ENCODE measurements around the gene COPE. TPM values are rescaled to one million over a fixed set of nuclear protein-coding genes. Genes with fewer than 3 reads are reported as not detected.

The COPE gene
- total and polyA plus RNA-seq, 2 of the 8 experiments (the other 6 are each of a cell fraction or from before 2014, with no cell fraction given): 178 to 356 TPM

DNA sequence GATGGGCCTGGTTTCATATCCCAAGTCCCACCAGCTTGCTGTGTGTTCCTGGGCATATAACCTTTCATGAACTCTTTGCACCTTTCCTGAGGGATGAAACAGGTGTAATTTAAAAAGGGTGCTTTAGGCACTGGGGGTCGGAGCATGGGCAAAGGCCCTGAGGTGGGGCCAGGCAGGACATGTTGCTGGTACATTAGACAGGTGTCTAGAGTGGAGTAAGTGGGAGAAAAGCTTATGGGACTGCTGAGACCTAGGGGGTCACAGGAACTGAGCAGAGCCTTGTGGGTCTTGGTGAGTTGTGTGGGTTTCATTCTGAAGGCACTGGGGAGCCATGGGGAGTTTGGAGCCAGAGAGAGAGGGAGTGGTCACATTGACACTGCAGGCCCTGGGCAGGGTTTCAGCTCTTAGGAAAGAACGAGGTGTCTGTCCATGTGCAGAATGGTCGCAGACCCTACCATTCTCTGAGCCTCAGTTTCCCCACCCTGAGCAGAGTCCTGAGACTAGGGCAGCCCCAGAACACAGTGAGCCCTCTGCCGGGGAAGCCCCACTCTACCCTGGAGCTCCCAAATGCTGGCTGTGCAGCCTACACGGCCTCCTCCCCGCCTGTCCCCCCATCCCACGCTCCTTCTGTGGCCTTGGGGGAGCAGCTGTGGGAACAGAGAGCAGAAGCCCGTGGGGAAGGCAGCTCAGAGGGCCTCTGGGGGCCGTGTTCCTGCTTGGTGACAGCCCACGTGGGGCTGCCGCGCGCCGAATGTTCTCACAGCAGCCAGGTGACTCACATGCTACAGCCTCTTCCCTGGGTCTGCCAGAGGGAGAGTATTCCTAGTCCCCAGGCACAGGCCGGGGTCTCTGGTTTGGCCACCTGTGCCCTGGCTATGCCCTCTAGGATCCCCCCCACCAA, 29.1 kb upstream of the COPE start:
- Histone ChIP-seq H4K8ac (ENCODE audit: extremely low read depth, insufficient read depth, low read length) (no peak overlapping the region), H3K56ac (replicated peaks; ENCODE audit: insufficient read length, low read depth, low read length) (no peak overlapping the region), H3K18ac (ENCODE audit: extremely low read depth, low read length) (no peak overlapping the region), H3K14ac (ENCODE audit: insufficient read length) (no peak overlapping the region), H4K20me1 (replicated peaks in 1 of 2; ENCODE audit: control insufficient read depth in 1 of 2, insufficient read depth in 2 of 2, low read length in 2 of 2) (no peaks in the 10 kb centered on the region), H4K91ac (replicated peaks; ENCODE audit: insufficient read length, low read length) (no peak overlapping the region), H2BK20ac (ENCODE audit: low read length) (no peak overlapping the region), H3K79me2 (ENCODE audit: control insufficient read depth in 1 of 2, insufficient read depth in 2 of 2, low read length in 2 of 2) (no peaks in the 10 kb centered on the region), H3K9ac (replicated peaks in 1 of 4; ENCODE audit: extremely low read depth in 1 of 4, low read depth in 3 of 4, low read length in 3 of 4) (no peak overlapping the region), H2BK15ac (ENCODE audit: low read length) (no peak overlapping the region), H2AFZ (ENCODE audit: low read length) (no peak overlapping the region), H3K23me2 (ENCODE audit: low read depth, low read length) (no peaks in the 10 kb centered on the region), H2BK120ac (replicated peaks; ENCODE audit: low read depth, low read length) (no peak overlapping the region), H3K4me3 (ENCODE audit: extremely low read depth in 1 of 4, insufficient read depth in 2 of 4, low read depth in 3 of 4, low read length in 4 of 4) (no peak overlapping the region), H3K23ac (ENCODE audit: insufficient read length) (no peak overlapping the region), H3K4me2 (ENCODE audit: insufficient read depth in 1 of 2, low read depth in 2 of 2, low read length in 2 of 2) (no peak overlapping the region), H3K27ac (ENCODE audit: low read depth, low read length) (no peak overlapping the region), H3K4ac (replicated peaks; ENCODE audit: insufficient read length, low read depth, low read length) (no peak overlapping the region), H3K27me3 (replicated peaks in 1 of 4; ENCODE audit: control insufficient read depth in 3 of 4, extremely low read depth in 1 of 4, insufficient read depth in 3 of 4, low read length in 3 of 4) (no peaks in the 10 kb centered on the region), H3K9me3 (ENCODE audit: insufficient read depth in 2 of 2, low read depth in 1 of 2, low read length in 1 of 2) (no peaks in the 10 kb centered on the region), H2AK5ac (ENCODE audit: low read depth, low read length) (no peak overlapping the region), H3K4me1 (replicated peaks in 1 of 4; ENCODE audit: control insufficient read depth in 3 of 4, insufficient read depth in 4 of 4, low read length in 3 of 4) (no peaks in the 10 kb centered on the region), H2BK5ac (ENCODE audit: low read depth, low read length) (no peak overlapping the region), H3K79me1 (ENCODE audit: low read depth, low read length) (no peaks in the 10 kb centered on the region), H4K5ac (ENCODE audit: insufficient read length, low read depth, low read length) (no peak overlapping the region), H3K36me3 (ENCODE audit: control insufficient read depth in 2 of 4, insufficient read depth in 4 of 4, low read length in 3 of 4) (0 out of 8 replicates have a peak, but pooled peaks cover 0 to 5% (median 0%) of the 10 kb centered on the region in 4 experiments), H2BK12ac (ENCODE audit: low read depth, low read length) (peak overlapping the region; percentile 27; the same call in 1 of the 2 replicates)
- FAIRE-seq: no peak
- ChIA-PET CTCF (ENCODE audit: partially characterized antibody) (interaction anchor here (0.5 to 2.0 kb wide), 8 partner anchors 9 to 1811 kb away, joined by 3 to 11 read pairs (median 4); partner anchors contain the start of genes COPE and DDX49), POLR2A (ENCODE audit: partially characterized antibody) (interaction anchor here (0.5 to 2.3 kb wide), 7 partner anchors 8 to 21 kb away, joined by 3 to 11 read pairs (median 5); no protein-coding TSS in a partner anchor)
- no peak for DNase-seq (ENCODE audit: low read depth in 1 of 2, low spot score in 2 of 2)
- TF ChIP-seq EGR1 (IDR thresholded peaks at IDR 0.05; ENCODE audit: borderline replicate concordance, low read depth, low read length) (no peak), POLR2A (IDR thresholded peaks at IDR 0.05; ENCODE audit: control extremely low read depth in 1 of 2, low read depth in 2 of 2, low read length in 2 of 2) (no peak), BACH1 (IDR thresholded peaks at IDR 0.05; ENCODE audit: low read length) (no peak), POLR2AphosphoS5 (IDR thresholded peaks at IDR 0.05; ENCODE audit: low read depth, low read length) (no peak)
- TF ChIP-seq, protein P1, sequence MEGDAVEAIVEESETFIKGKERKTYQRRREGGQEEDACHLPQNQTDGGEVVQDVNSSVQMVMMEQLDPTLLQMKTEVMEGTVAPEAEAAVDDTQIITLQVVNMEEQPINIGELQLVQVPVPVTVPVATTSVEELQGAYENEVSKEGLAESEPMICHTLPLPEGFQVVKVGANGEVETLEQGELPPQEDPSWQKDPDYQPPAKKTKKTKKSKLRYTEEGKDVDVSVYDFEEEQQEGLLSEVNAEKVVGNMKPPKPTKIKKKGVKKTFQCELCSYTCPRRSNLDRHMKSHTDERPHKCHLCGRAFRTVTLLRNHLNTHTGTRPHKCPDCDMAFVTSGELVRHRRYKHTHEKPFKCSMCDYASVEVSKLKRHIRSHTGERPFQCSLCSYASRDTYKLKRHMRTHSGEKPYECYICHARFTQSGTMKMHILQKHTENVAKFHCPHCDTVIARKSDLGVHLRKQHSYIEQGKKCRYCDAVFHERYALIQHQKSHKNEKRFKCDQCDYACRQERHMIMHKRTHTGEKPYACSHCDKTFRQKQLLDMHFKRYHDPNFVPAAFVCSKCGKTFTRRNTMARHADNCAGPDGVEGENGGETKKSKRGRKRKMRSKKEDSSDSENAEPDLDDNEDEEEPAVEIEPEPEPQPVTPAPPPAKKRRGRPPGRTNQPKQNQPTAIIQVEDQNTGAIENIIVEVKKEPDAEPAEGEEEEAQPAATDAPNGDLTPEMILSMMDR (IDR thresholded peaks at IDR 0.05; ENCODE audit: control extremely low read depth in 1 of 3, insufficient read depth in 1 of 3, low read depth in 1 of 3, low read length in 3 of 3): no peak
- 91% methylated on average over 15 of the region's 15 CpGs; no CpG with 5 or more reads in 1 of the 2 experiments for WGBS, 2 experiments (ENCODE audit: extremely low coverage in 1 of 2, insufficient coverage in 1 of 2, insufficient read length in 1 of 2, insufficient replicate concordance in 2 of 2, low coverage in 1 of 2, low lambda C conversion rate in 2 of 2, missing lambda C conversion rate in 1 of 2)
